SK-N-MC (cell line): Measurements from ENCODE around the gene CEP63.

Experiments
- DNase-seq: peaks from one replicate; pipeline ENCODE4 v3.0.0-alpha.2; 2011; ENCODE audit warnings: low read depth, low spot score
- H3K27ac ChIP-seq: fragments of 200-600 bp; sonication (generic); 2 replicates; pipeline ENCODE4 v1.5.1; 2016; ENCODE audit warnings: mixed run types
- H3K36me3 ChIP-seq: fragments of 200-600 bp; sonication (generic); 2 replicates; pipeline ENCODE4 v1.6.1; 2017; ENCODE audit warnings: antibody characterized with exemption, low read length, mixed read lengths; ENCODE audit not compliant: insufficient read depth
- H3K4me3 ChIP-seq: fragments of 200-600 bp; sonication (generic); 2 replicates; pipeline ENCODE4 v1.5.1; 2016
- H3K9ac ChIP-seq: fragments of 200-600 bp; sonication (generic); 2 replicates; pipeline ENCODE4 v1.8.0; 2017; ENCODE audit warnings: mixed run types, mixed read lengths; ENCODE audit not compliant: insufficient read length
- H3K9me3 ChIP-seq: fragments of 200-600 bp; sonication (generic); 2 replicates; pipeline ENCODE4 v1.6.1; 2017; ENCODE audit warnings: low read depth, mild to moderate bottlenecking, antibody characterized with exemption, low read length, moderate library complexity, mixed read lengths
- EZH2 ChIP-seq: fragments of 200-600 bp; sonication (generic); IDR thresholded peaks from one replicate; pipeline ENCODE4 v1.6.1; 2017; ENCODE audit warnings: antibody characterized with exemption
- FOXP2 ChIP-seq: optimal IDR thresholded peaks from 2 replicates; pipeline ENCODE3; 2011; ENCODE audit warnings: mild to moderate bottlenecking, moderate library complexity; ENCODE audit not compliant: insufficient read depth; ENCODE audit errors: extremely low read length, control extremely low read depth
- POLR2AphosphoS5 ChIP-seq: IDR thresholded peaks from 2 replicates; pipeline ENCODE4 v1.6.1; 2012; ENCODE audit warnings: mild to moderate bottlenecking, low read depth, low read length, borderline replicate concordance

CEP63 gene

DNA sequence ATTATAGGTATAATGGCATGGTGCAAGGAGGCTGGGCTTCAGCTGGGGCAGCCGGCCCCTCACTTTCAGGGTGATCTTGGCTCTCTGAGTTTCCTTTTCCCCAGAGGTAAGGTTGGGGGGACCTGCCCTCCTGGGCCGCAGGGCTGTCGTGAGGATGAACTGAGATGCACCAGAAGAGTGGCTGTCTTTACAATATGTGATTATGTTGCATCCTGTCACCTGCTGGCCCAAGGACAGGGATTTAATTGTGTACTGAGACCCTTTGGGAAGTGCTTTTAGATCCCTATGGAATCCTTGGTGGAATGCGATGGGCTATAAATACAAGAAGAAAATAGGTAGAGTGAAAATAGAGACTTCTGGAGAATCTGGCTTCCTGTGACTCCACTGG lies 22.2 kb upstream of the CEP63 start:
- H3K9ac ChIP-seq: peak overlapping the region; percentile 59
- H3K27ac ChIP-seq: peak overlapping the region; percentile 99
- no peaks in the 10 kb centered on the region for H3K36me3 ChIP-seq
- no peak for DNase-seq
- peak overlapping the region; percentile 76 for H3K4me3 ChIP-seq
- TF ChIP-seq EZH2: no peak
- TF ChIP-seq POLR2AphosphoS5: no peak
- no peak for TF ChIP-seq FOXP2
- no peaks in the 10 kb centered on the region for H3K9me3 ChIP-seq

DNA sequence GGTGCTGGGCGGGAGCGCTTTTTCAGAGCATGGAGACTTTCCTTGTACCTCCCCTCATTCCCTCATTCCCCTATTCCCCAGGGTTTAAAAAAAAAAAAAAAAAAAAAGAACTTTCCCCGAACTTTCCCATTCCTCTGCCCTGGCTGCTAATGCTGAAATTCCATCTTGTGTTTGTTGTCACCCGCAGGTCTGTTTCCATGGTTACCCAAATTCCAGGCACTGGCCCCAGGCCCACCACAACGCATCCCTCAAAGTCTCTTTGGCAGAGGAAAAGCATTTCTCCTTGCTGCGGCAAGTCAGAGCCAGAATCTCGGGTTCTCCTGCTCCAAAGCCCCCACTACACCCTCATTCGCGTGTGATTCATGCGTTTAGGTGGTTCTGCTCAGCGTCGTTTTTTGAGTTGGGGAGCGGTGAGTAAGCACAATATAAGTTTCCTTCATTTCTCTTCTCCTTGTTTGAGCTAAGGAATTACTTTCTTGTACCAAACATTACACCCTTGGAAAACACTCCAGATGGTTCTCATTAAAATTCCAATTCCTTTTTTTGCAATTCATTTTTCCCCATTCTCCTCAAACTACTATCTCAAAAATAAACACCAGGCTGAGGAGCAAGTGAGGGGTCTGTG lies 21.7 kb upstream of the CEP63 start:
- Histone ChIP-seq H3K4me3 (peak overlapping the region; percentile 76), H3K36me3 (no peaks in the 10 kb centered on the region), H3K9ac (peak overlapping the region; percentile 59), H3K27ac (peak overlapping the region; percentile 99), H3K9me3 (no peaks in the 10 kb centered on the region)
- TF ChIP-seq EZH2: no peak
- peak; percentile 12 for TF ChIP-seq FOXP2
- peak; percentile 93 for DNase-seq

DNA sequence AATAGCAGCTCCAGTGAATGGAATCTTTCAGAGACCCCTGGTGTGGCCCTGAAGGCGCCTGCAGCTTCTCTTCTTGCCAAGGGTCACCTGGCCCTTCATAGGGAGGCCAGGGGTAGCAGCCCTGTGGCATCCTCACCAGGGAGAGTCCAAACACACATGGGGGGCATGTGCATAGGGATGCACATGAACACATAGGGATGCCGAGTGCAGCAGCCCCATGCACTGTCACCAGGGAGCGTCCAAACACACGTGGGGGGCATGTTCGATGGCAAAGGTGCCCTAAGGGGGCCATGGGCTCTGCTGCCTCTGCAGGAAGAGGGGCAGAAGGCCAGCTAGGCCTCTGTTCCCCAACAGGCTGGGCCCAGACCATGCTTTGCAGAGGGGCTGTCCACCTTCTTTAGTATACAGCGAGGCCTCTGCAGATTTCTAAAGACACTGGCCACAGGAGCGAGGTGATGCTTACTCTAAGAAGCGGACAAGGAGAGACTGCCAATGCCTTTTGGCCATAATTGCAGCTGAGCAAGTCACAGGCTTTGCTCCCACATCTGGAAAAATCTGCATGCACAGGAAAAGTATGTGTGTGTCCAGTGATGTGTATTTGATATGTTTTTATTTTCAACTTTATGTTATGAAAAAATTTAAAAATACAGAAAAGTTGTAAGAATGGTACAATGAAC lies 21.0 kb upstream of the CEP63 start:
- no peaks in the 10 kb centered on the region for H3K36me3 ChIP-seq
- H3K27ac ChIP-seq: peak overlapping the region; percentile 99
- peak overlapping the region; percentile 58 for H3K9ac ChIP-seq
- peak overlapping the region; percentile 76 for H3K4me3 ChIP-seq
- no peaks in the 10 kb centered on the region for H3K9me3 ChIP-seq
- no peak for DNase-seq
- no peak for TF ChIP-seq FOXP2
- no peak for TF ChIP-seq EZH2
- TF ChIP-seq POLR2AphosphoS5: no peak

DNA sequence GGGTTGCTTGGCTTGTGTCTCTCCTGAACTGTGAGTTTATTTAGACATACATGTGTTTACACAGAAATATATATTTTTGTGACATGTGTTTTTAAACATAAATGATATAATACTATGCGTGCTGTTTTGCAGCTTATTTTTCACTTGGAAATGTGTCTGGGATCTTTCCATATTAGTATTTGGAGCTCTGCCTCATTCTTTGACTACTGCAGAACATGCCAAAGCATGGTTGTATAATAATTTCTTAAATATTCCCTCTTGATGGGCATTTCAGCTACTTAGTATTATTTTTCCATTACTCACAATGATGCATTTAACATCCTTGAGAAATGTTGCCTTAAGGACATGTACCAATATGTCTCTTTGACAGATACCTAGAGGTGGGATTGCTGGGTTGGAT lies 19.5 kb upstream of the CEP63 start:
- peak overlapping the region; percentile 99 for H3K27ac ChIP-seq
- no peaks in the 10 kb centered on the region for H3K36me3 ChIP-seq
- H3K9ac ChIP-seq: no peak overlapping the region
- H3K9me3 ChIP-seq: no peaks in the 10 kb centered on the region
- H3K4me3 ChIP-seq: no peak overlapping the region
- TF ChIP-seq POLR2AphosphoS5: no peak
- TF ChIP-seq EZH2: no peak
- no peak for TF ChIP-seq FOXP2
- no peak for DNase-seq

DNA sequence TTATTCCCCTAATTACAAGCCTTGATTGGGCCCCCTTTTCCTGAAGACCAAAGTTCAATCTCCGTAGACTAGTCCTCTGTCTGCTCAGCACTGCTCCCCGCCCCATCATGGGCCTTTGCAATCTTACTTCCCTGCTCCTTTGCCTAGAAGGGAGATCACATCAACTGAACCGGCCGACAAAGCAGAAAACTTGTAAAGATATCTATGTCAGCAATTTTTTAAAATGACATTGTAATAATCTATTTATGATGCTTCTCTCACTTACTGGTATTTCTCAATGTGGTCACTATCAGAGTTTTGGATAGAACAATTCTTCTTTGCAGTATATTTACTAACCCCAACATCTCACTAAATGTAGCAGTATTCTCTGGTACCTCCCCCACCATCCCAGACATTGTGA lies 17.3 kb upstream of the CEP63 start:
- Histone ChIP-seq H3K27ac (peak overlapping the region; percentile 52), H3K9me3 (no peaks in the 10 kb centered on the region), H3K36me3 (no peaks in the 10 kb centered on the region), H3K4me3 (peak overlapping the region; percentile 44), H3K9ac (peak overlapping the region; percentile 17)
- no peak for DNase-seq
- TF ChIP-seq FOXP2 (no peak), POLR2AphosphoS5 (no peak), EZH2 (no peak)

DNA sequence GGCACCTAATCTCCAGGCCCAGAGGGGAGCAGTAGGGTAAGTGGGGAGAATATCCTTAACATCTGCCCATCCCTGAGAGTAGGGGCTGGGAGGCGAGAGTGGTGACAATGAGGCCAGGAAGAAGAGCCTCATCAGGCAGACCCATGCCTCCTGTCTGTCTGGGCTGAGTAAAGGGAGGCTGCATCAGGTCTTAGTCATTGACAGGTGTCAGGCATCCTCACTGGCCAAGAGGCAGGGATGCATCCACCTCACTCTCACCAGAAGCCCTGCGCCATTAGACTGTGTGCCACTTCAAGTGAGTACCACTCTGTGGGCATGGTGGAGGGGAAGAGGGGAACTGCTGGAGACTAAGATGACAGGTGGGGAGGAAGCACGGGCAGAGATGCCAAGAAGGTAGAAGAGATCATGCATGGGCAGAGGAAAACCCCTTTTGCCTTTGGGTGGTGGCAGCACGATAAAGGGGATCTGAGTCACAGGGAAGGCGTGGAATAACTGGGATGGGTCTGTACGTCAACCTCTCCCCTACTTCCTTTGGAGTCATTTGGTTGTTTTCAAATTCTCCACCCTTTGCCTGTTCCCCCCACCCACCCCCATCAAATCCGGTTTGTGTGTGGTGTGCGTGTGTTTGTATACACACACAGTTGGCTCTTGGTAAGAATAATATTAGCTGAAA lies 14.2 kb upstream of the CEP63 start:
- no peak overlapping the region for H3K9ac ChIP-seq
- no peaks in the 10 kb centered on the region for H3K9me3 ChIP-seq
- no peak for DNase-seq
- H3K27ac ChIP-seq: no peak overlapping the region
- TF ChIP-seq FOXP2: no peak
- no peak for TF ChIP-seq POLR2AphosphoS5
- TF ChIP-seq EZH2: no peak
- H3K4me3 ChIP-seq: no peak overlapping the region
- peaks cover 6% of the 10 kb centered on the region for H3K36me3 ChIP-seq

DNA sequence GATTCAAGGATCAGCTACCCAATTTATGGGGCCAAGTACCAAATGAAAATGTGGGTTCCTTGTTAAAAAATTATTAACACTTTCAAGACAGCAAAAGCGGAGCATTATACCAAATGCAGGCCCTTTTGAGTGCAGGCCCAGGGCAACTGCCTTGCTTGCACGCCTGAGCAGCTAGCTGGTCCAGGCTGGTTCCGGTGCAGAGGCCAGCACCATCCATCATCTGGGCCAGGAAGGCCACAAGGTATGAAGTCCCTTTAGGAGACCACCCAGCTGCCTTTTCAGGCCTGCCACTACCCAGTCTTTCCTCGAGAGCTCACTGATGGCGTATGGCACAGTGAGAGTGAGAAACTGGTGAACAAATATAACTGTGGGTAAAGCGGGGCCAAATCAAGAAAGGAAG lies 13.0 kb upstream of the CEP63 start:
- TF ChIP-seq POLR2AphosphoS5 (no peak), EZH2 (no peak), FOXP2 (no peak)
- Histone ChIP-seq H3K4me3 (no peak overlapping the region), H3K9me3 (no peaks in the 10 kb centered on the region), H3K27ac (no peak overlapping the region), H3K9ac (no peak overlapping the region), H3K36me3 (peaks cover 18% of the 10 kb centered on the region)
- no peak for DNase-seq

DNA sequence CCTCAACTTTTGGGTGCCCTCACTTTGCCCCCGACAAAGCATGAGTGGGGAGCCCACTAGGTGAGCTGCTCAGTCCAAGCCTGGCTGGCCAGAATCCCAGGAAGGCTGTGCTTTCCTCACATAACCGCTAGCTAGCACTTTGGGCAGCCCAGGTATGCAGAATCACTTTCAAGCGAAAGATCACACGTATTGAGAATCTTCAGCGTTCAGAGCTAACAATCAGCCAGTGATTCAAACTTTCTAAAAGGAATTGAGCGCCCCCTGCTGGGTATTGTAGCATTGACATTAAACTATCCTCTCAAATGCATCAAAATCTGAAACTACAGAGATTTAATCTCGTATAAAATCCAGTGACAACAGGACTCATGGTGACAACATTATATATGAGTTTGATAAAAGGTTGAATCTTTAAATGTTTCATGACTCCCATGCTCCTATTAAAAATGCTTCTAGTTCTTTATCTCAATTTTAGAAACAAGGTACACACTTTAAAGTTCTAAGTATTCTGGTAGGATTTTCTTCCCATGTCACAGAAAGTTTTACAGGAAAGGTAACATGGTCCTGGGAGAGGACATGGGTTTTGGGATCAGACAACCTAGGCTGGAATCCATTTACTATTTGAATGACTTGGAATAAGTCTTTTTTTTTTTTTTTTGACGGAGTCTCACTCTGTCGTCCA lies 11.8 kb upstream of the CEP63 start:
- TF ChIP-seq POLR2AphosphoS5: no peak
- no peak for TF ChIP-seq EZH2
- no peak for TF ChIP-seq FOXP2
- no peak for DNase-seq
- H3K9ac ChIP-seq: no peak overlapping the region
- 0 out of 2 replicates have a peak overlapping the region, but pooled peaks have one; percentile 4 for H3K27ac ChIP-seq
- H3K9me3 ChIP-seq: no peaks in the 10 kb centered on the region
- H3K36me3 ChIP-seq: peaks cover 30% of the 10 kb centered on the region
- no peak overlapping the region for H3K4me3 ChIP-seq
